CD4-positive, alpha-beta T cell treated with Interleukin-15 for 1 hour (primary cell): ENCODE data around the gene RNASE13.
"Not testable (repeated sequence)": the region's sequence is repeated elsewhere in the genome, so short reads cannot be mapped to it uniquely, and the experiment has no call there.

ENCODE experiments used
- DNase-seq: peaks from one replicate; pipeline ENCODE4 v3.0.0-alpha.2; 2020

RNASE13 gene

GRCh38 chr14:21040941-21041340 lies 6.3 kb upstream of the RNASE13 start:
- not testable (repeated sequence) for DNase-seq

- no peak for DNase-seq
Observed at GRCh38 chr14:21040370-21040925, 5.8 kb upstream of the RNASE13 start.

GRCh38 chr14:21039585-21040369 lies 5.2 kb upstream of the RNASE13 start:
- no peak for DNase-seq

- no peak for DNase-seq
Observed at GRCh38 chr14:21038441-21039422, 4.1 kb upstream of the RNASE13 start.

GRCh38 chr14:21037156-21037555 lies 2.5 kb upstream of the RNASE13 start:
- DNase-seq: no peak

GRCh38 chr14:21036751-21037150 lies 2.1 kb upstream of the RNASE13 start:
- DNase-seq: no peak

GRCh38 chr14:21033133-21033698 lies 1.4 kb downstream of the RNASE13 start:
- DNase-seq: no peak

- no peak for DNase-seq
Observed at GRCh38 chr14:21032326-21033132, 2.1 kb downstream of the RNASE13 start.

GRCh38 chr14:21030531-21030930 lies 4.1 kb downstream of the RNASE13 start:
- DNase-seq: no peak

- DNase-seq: no peak
Observed at GRCh38 chr14:21029917-21030316, 4.7 kb downstream of the RNASE13 start, which contains the start of gene TPPP2. TSS of gene TPPP2 (plus strand) at chr14:21030217. CDS start at chr14:21030582, 365 bp downstream.

GRCh38 chr14:21026988-21027315 lies 7.7 kb downstream of the RNASE13 start:
- DNase-seq: no peak

- DNase-seq: no peak
Observed at GRCh38 chr14:21026274-21026987, 8.2 kb downstream of the RNASE13 start.

- no peak for DNase-seq
Observed at GRCh38 chr14:21025371-21026273, 9.0 kb downstream of the RNASE13 start.

- DNase-seq: peak; percentile 81
Observed at GRCh38 chr14:21024585-21025370, 9.8 kb downstream of the RNASE13 start, which contains the start of gene NDRG2. TSS of gene NDRG2 (minus strand) at chr14:21025061. CDS start at chr14:21023315, 1,746 bp downstream.

- DNase-seq: no peak
Observed at GRCh38 chr14:21023817-21024584, 10.6 kb downstream of the RNASE13 start.

GRCh38 chr14:21023174-21023573 lies 11.4 kb downstream of the RNASE13 start:
- DNase-seq: no peak

GRCh38 chr14:21022686-21023085 lies 11.9 kb downstream of the RNASE13 start:
- no peak for DNase-seq

- no peak for DNase-seq
Observed at GRCh38 chr14:21020977-21021545, 13.5 kb downstream of the RNASE13 start.
